Breast epithelium (tissue), 3 donors: ENCODE measurements around the gene ADAMTS3.

Source experiments
- CTCF ChIP-seq, 3 donors: fragments of 450-650 bp; IDR thresholded peaks; one replicate each; pipeline ENCODE4 v1.5.1; 2016 to 2017; ENCODE audit warnings: antibody characterized with exemption in 3 of 3, mild to moderate bottlenecking in 3 of 3, moderate library complexity in 3 of 3
- POLR2A ChIP-seq: fragments of 450-650 bp; IDR thresholded peaks from one replicate; pipeline ENCODE4 v1.6.1; 2016; ENCODE audit warnings: antibody characterized with exemption, mild to moderate bottlenecking, moderate library complexity
- POLR2AphosphoS5 ChIP-seq, 3 donors: sonication (generic); formaldehyde crosslinking; IDR thresholded peaks; one replicate each; pipeline ENCODE4 v1.6.1; 2017; ENCODE audit warnings: antibody characterized with exemption in 3 of 3

- TF ChIP-seq CTCF (IDR thresholded peaks at IDR 0.05) (no peak), POLR2AphosphoS5 (IDR thresholded peaks at IDR 0.05) (no peak), POLR2A (no peak)
Observed at GRCh38 chr4:72440386-72440785, 128.6 kb downstream of the ADAMTS3 start.
